HepG2 (cell line): Measurements from ENCODE around the gene IPO5.

Source experiments
- KDM5A ChIP-seq: fragments of 200-600 bp; sonication (generic); IDR thresholded peaks from 2 replicates; pipeline ENCODE4 v1.7.0; 2018; ENCODE audit warnings: antibody characterized with exemption, mild to moderate bottlenecking, low read length, borderline replicate concordance
- PHF20 ChIP-seq: sonication (generic); formaldehyde crosslinking; IDR thresholded peaks from 2 replicates; pipeline ENCODE4 v1.5.0; 2020; ENCODE audit warnings: mild to moderate bottlenecking, missing genetic modification reagents
- POLR2A ChIP-seq, 2 experiments: IDR thresholded peaks; 2 replicates each; pipeline ENCODE4 v1.6.1; 2011; ENCODE audit warnings: low read depth in 2 of 2, low read length in 2 of 2, mild to moderate bottlenecking in 1 of 2, moderate library complexity in 1 of 2; ENCODE audit not compliant: insufficient read depth in 1 of 2
- SMARCC2 ChIP-seq: fragments of 450-650 bp; IDR thresholded peaks from 2 replicates; pipeline ENCODE4 v1.6.1; 2017; ENCODE audit warnings: antibody characterized with exemption, mild to moderate bottlenecking
- SP1 ChIP-seq, 2 experiments: fragments of 450-650 bp in 1 of 2; sonication (generic) in 1 of 2; formaldehyde crosslinking in 1 of 2; IDR thresholded peaks; 2 replicates each; pipeline versions ENCODE4 v1.4.0 to v1.6.1; 2016 to 2020; ENCODE audit warnings: missing genetic modification reagents in 1 of 2
- TF ChIP-seq, protein P1 (sequence below): sonication (generic); formaldehyde crosslinking; IDR thresholded peaks from 2 replicates; pipeline ENCODE4 v1.5.0; 2020; ENCODE audit warnings: mild to moderate bottlenecking, missing genetic modification reagents

DNA sequence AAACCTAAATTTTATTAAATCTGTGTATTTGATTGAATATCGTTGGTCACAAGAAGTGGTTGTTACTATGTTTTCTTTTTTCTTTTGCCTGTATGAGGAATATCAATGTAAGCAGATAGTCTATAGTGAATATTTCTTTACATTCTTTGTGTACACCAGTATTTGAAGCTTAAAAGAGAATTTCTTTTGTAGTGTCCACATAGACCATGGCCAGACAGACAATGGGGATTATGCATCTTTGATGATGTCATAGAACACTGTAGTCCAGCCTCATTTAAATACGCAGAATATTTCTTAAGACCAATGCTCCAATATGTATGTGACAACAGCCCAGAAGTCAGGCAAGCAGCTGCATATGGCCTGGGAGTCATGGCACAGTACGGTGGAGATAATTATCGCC is 64.8 kb downstream of the IPO5 start:
- TF ChIP-seq SMARCC2 (no peak), POLR2A (IDR thresholded peaks at IDR 0.05; ENCODE audit: insufficient read depth in 1 of 2, low read depth in 2 of 2, low read length in 2 of 2) (no peak), KDM5A (no peak), PHF20 (CRISPR knock-in tag) (no peak), SP1 (IDR thresholded peaks at IDR 0.05) (no peak), SP1 (CRISPR knock-in tag; IDR thresholded peaks at IDR 0.05) (no peak)
- TF ChIP-seq, protein P1, sequence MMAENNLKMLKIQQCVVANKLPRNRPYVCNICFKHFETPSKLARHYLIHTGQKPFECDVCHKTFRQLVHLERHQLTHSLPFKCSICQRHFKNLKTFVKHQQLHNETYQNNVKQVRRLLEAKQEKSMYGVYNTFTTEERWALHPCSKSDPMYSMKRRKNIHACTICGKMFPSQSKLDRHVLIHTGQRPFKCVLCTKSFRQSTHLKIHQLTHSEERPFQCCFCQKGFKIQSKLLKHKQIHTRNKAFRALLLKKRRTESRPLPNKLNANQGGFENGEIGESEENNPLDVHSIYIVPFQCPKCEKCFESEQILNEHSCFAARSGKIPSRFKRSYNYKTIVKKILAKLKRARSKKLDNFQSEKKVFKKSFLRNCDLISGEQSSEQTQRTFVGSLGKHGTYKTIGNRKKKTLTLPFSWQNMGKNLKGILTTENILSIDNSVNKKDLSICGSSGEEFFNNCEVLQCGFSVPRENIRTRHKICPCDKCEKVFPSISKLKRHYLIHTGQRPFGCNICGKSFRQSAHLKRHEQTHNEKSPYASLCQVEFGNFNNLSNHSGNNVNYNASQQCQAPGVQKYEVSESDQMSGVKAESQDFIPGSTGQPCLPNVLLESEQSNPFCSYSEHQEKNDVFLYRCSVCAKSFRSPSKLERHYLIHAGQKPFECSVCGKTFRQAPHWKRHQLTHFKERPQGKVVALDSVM (CRISPR knock-in tag): no peak
